Measurements from ENCODE around the gene FAM107B. TPM values are rescaled to one million over a fixed set of nuclear protein-coding genes. Genes with fewer than 3 reads are reported as not detected.

The FAM107B gene
- total RNA-seq, 1 donor from 2014 or later = 40.7 TPM

- Mint-ChIP-seq H3K27me3 (ENCODE audit: unreplicated experiment) (no peaks in the 10 kb centered on the region), H3K4me1 (ENCODE audit: unreplicated experiment) (peaks cover 32% of the 10 kb centered on the region), H3K27ac (ENCODE audit: unreplicated experiment) (no peak overlapping the region), H3K4me3 (ENCODE audit: unreplicated experiment) (no peak overlapping the region), H3K9me3 (ENCODE audit: unreplicated experiment) (no peaks in the 10 kb centered on the region), H3K36me3 (ENCODE audit: unreplicated experiment) (peaks cover 21% of the 10 kb centered on the region)
- DNase-seq (ENCODE audit: extremely low spot score, unreplicated experiment) = no peak
- TF ChIP-seq, protein P1, sequence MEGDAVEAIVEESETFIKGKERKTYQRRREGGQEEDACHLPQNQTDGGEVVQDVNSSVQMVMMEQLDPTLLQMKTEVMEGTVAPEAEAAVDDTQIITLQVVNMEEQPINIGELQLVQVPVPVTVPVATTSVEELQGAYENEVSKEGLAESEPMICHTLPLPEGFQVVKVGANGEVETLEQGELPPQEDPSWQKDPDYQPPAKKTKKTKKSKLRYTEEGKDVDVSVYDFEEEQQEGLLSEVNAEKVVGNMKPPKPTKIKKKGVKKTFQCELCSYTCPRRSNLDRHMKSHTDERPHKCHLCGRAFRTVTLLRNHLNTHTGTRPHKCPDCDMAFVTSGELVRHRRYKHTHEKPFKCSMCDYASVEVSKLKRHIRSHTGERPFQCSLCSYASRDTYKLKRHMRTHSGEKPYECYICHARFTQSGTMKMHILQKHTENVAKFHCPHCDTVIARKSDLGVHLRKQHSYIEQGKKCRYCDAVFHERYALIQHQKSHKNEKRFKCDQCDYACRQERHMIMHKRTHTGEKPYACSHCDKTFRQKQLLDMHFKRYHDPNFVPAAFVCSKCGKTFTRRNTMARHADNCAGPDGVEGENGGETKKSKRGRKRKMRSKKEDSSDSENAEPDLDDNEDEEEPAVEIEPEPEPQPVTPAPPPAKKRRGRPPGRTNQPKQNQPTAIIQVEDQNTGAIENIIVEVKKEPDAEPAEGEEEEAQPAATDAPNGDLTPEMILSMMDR (IDR thresholded peaks at IDR 0.05) = no peak
Measured at GRCh38 chr10:14550471-14550981, 224.2 kb downstream of the FAM107B start.

DNA sequence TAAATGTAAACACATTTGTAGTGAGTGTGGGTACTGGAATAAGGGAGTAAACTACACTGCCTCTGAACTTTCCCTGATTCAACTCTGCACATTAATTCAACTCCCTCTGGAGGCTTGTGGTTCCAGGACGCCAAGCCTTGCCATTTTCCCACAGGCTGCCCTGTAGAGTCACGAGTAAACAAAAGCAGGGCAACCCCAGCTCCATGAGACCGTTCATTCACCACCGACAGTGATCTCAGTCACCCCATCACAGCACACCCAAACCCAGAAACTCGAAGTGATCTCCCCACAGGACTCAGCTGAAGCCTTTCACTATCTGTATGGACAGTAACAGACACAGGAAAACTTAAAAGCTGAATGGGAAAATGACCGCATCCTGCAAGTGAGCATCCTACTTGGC is 225.2 kb downstream of the FAM107B start:
- TF ChIP-seq, protein P1 (IDR thresholded peaks at IDR 0.05) = no peak
- no peak for DNase-seq (ENCODE audit: extremely low spot score, unreplicated experiment)
- H3K4me1 Mint-ChIP-seq (ENCODE audit: unreplicated experiment) = peaks cover 30% of the 10 kb centered on the region
- H3K4me3 Mint-ChIP-seq (ENCODE audit: unreplicated experiment) = no peak overlapping the region
- no peaks in the 10 kb centered on the region for H3K9me3 Mint-ChIP-seq (ENCODE audit: unreplicated experiment)
- H3K27me3 Mint-ChIP-seq (ENCODE audit: unreplicated experiment) = no peaks in the 10 kb centered on the region
- no peak overlapping the region for H3K27ac Mint-ChIP-seq (ENCODE audit: unreplicated experiment)
- peaks cover 21% of the 10 kb centered on the region for H3K36me3 Mint-ChIP-seq (ENCODE audit: unreplicated experiment)

DNA sequence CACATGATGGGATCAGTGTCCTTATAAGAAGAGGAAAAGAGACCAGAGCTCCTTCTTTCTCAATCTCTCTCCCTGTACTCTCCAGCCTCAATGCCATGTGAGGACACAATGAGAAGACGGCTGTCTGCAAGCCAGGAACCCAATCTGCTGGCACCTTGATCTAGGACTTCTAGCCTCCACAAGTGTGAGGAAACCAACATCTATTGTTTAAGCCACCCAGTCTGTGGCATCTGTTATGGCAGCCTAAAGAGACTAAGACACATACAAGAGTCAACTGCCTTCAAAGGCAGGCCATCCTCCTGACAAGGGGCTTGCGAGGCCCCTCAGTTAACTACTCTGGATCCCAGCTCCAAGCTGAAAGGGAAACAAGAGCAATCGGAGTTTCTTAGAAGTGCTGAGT is 225.7 kb downstream of the FAM107B start:
- peaks cover 25% of the 10 kb centered on the region for H3K4me1 Mint-ChIP-seq (ENCODE audit: unreplicated experiment)
- TF ChIP-seq, protein P1 (IDR thresholded peaks at IDR 0.05) = no peak
- H3K9me3 Mint-ChIP-seq (ENCODE audit: unreplicated experiment) = no peaks in the 10 kb centered on the region
- no peaks in the 10 kb centered on the region for H3K27me3 Mint-ChIP-seq (ENCODE audit: unreplicated experiment)
- H3K4me3 Mint-ChIP-seq (ENCODE audit: unreplicated experiment) = no peak overlapping the region
- DNase-seq (ENCODE audit: extremely low spot score, unreplicated experiment) = no peak
- H3K27ac Mint-ChIP-seq (ENCODE audit: unreplicated experiment) = no peak overlapping the region
- H3K36me3 Mint-ChIP-seq (ENCODE audit: unreplicated experiment) = peaks cover 21% of the 10 kb centered on the region

- TF ChIP-seq, protein P1 (IDR thresholded peaks at IDR 0.05) = no peak
- H3K27ac Mint-ChIP-seq (ENCODE audit: unreplicated experiment) = no peak overlapping the region
- no peaks in the 10 kb centered on the region for H3K27me3 Mint-ChIP-seq (ENCODE audit: unreplicated experiment)
- H3K36me3 Mint-ChIP-seq (ENCODE audit: unreplicated experiment) = peaks cover 21% of the 10 kb centered on the region
- H3K4me3 Mint-ChIP-seq (ENCODE audit: unreplicated experiment) = no peak overlapping the region
- DNase-seq (ENCODE audit: extremely low spot score, unreplicated experiment) = no peak
- no peaks in the 10 kb centered on the region for H3K9me3 Mint-ChIP-seq (ENCODE audit: unreplicated experiment)
- peaks cover 25% of the 10 kb centered on the region for H3K4me1 Mint-ChIP-seq (ENCODE audit: unreplicated experiment)
Measured at GRCh38 chr10:14548474-14548873, 226.2 kb downstream of the FAM107B start.

- peaks cover 21% of the 10 kb centered on the region for H3K4me1 Mint-ChIP-seq (ENCODE audit: unreplicated experiment)
Measured at GRCh38 chr10:14547816-14548215, 226.9 kb downstream of the FAM107B start.

More at GRCh38 chr10:14547816-14548215, 226.9 kb downstream of the FAM107B start:
- H3K36me3 Mint-ChIP-seq (ENCODE audit: unreplicated experiment) = peaks cover 15% of the 10 kb centered on the region
- H3K9me3 Mint-ChIP-seq (ENCODE audit: unreplicated experiment) = no peaks in the 10 kb centered on the region
- no peak overlapping the region for H3K4me3 Mint-ChIP-seq (ENCODE audit: unreplicated experiment)
- H3K27me3 Mint-ChIP-seq (ENCODE audit: unreplicated experiment) = no peaks in the 10 kb centered on the region
- no peak for DNase-seq (ENCODE audit: extremely low spot score, unreplicated experiment)
- no peak overlapping the region for H3K27ac Mint-ChIP-seq (ENCODE audit: unreplicated experiment)
- TF ChIP-seq, protein P1 (IDR thresholded peaks at IDR 0.05) = no peak
